ENCODE measurements around the gene EPB41L1.

EPB41L1 gene

GRCh38 chr20:36234771-36235320 lies 80.3 kb downstream of the EPB41L1 start:
- DNase-seq, result no peak

- peak; percentile 45 for DNase-seq
Observed at GRCh38 chr20:36235892-36236785, 81.6 kb downstream of the EPB41L1 start, which contains the start of gene AAR2. TSS of gene AAR2 (plus strand) at chr20:36236478. CDS start at chr20:36239869, 3,391 bp downstream.

DNA sequence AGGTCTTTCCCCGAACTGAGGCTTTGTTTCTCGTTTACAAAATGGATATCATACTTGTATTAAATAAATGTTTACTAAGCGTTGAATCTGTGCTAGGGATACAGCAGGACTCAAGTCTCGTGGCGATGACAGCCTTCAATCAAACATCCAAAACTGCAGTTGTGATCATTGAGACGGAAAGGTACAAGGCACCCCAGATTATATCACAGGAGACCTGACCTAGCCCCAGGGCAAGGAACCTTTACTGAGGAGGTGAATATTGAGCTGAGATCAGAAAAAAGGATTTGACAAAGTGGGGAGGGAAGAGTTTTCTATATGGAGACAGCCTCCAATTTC lies 82.2 kb downstream of the EPB41L1 start:
- no peak for DNase-seq

- no peak for DNase-seq
Observed at GRCh38 chr20:36237477-36237876, 82.9 kb downstream of the EPB41L1 start.

DNA sequence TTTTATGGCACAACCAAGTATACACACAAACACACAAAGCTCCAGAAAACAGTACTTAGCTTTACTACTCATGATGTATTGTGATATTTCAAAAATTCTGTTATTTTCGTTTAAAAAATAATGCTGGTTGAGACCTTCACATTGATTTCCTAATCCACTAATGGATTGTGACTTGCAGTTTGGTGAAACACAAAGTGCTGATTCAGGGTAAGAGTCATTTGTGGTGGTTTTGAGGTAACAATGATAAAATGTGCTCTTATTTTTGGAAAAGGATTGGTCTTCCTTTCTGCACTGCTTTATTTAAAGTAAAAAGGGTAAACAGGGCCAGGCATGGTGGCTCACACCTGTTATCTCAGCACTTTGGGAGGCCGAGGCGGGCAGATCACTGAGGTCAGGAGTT lies 83.6 kb downstream of the EPB41L1 start:
- DNase-seq, result no peak

DNA sequence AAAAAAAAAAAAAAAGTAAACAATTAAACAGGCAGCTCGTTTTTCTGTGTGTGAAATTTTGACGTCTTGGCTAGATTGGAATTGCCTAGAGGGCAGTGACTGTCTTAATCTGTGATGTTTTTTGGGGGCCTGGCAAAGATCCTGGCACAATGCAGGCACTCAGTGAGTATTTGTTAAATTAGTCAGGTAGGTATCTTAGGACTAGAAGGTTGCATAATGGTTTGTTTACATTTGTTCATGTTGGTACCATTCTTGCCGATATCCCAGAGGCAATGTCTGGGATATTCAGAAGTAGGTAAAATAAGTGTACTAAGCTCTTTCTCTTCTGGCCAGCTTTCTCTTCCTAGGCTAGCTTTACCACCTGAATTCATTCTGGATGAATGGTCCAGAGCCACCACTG lies 84.2 kb downstream of the EPB41L1 start:
- no peak for DNase-seq

DNA sequence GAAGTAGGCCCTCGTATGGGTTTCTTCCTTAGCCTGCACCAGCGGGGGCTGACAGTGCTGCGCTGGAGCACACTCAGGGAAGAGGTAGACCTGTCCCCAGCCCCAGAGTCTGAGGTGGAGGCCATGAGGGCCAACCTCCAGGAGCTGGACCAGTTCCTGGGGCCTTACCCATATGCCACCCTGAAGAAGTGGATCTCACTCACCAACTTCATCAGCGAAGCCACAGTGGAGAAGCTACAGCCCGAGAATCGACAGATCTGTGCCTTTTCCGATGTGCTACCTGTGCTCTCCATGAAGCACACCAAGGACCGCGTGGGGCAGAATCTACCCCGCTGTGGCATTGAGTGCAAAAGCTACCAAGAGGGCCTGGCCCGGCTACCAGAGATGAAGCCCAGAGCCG lies 85.5 kb downstream of the EPB41L1 start:
- no peak for DNase-seq

GRCh38 chr20:36241678-36242077 lies 87.1 kb downstream of the EPB41L1 start:
- no peak for DNase-seq

DNA sequence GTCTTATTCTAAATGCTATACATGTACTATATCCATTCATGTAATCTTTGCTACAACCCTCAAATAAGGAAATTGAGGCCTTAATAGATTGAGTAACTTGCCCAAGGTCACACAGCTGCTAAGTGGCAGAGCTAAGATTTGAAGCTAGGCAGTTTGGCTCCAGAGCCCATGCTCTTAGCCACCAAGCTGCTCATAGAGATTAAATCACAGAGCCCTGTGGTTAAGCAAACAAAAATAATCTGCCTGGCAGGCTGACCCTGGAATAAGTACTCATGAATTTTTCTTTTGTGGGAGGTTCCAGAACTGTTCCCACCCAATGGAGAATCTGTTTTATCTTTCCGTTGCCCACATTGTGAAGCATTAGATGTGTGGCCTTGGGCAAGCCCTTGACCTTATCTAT lies 89.2 kb downstream of the EPB41L1 start:
- no peak for DNase-seq

GRCh38 chr20:36246401-36246800 lies 91.9 kb downstream of the EPB41L1 start:
- no peak for DNase-seq

- no peak for DNase-seq
Observed at GRCh38 chr20:36248836-36249235, 94.3 kb downstream of the EPB41L1 start.

GRCh38 chr20:36249450-36249849 lies 94.9 kb downstream of the EPB41L1 start:
- no peak for DNase-seq

- no peak for DNase-seq
Observed at GRCh38 chr20:36251426-36251825, 96.9 kb downstream of the EPB41L1 start.

- DNase-seq, result no peak
Observed at GRCh38 chr20:36252511-36252910, 98.0 kb downstream of the EPB41L1 start.

DNA sequence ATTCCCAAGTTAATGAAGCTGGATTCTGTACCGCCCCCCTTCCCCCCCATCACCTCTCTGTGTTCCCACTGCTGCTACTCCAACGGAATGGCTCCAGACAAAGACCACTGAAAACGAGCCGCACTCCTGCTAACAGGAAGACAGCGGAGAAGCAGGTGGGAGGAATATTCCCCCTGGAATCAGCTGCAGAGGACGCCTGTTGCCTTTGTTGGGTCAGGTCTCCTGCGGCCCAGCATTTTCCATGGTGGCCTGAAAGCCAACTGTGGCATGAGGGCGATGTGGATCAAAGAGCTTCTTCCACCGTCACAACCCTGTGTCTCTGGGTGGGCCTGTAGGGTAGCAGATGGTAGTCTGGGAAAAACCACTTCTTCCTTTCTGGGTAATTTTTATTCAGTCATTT lies 98.5 kb downstream of the EPB41L1 start:
- DNase-seq, result no peak

DNA sequence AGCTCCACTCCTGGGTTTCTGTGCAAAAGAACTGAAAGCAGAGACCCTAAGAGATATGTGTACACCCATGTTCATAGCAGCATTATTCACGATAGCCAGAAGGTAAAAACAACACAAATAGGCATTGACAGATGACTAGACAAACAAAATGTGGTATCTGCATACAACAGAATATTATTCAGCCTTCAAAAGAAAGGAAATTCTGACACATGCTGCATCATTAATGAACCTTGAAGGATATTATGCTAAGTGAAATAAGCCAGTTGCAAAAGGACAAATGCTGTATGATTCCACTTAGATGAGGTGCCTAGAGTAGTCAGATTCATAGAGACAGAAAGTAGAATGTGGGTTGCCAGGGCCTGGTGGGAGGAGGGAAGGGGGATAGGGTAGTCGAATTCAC lies 99.5 kb downstream of the EPB41L1 start:
- DNase-seq, result no peak

GRCh38 chr20:36255445-36255844 lies 100.9 kb downstream of the EPB41L1 start:
- no peak for DNase-seq

DNA sequence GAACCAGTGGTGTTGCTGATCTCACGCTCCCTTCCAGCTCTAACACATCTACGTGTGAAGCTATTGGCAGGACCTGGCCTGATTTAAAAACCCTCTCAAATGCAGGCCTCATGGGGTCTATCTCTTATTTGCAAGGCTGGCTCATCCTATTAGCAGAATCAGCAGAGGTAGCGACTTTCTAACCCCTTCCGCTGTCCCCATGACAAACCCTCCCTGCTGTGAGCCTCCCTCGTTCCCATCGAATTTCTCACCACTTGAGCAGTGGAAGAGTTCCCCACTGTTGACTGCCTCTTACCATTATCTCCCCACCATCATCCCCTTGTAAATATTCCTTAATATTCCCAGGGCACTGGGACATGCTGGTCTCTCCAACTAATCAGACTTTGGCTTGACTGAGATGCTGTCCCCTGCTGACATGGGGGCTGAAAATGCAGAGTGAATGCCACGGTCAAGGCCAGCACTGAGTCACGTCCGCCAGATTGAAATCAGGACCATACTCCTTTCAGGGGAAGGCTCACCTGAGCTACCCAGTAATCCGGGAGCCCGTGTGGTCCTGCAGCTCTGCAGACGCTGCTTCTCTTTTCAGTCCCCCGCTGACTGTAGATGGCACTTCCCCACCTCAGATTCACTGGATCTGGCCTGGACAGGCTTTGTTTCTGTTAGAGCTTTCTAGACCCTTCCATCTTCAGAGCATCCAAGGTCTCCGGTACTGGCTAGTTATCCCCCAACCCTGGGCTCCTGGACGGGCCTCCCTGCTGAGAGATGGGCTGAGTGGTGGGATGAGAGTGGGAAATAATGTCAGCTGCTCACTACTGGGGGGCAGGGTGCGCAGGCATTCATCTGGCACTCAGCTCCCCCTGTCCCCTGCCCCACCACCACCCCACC lies 104.9 kb downstream of the EPB41L1 start:
- DNase-seq, result no peak

- DNase-seq, result no peak
Observed at GRCh38 chr20:36260316-36260715, 105.8 kb downstream of the EPB41L1 start.

GRCh38 chr20:36261389-36262105 lies 107.0 kb downstream of the EPB41L1 start:
- DNase-seq, result no peak

DNA sequence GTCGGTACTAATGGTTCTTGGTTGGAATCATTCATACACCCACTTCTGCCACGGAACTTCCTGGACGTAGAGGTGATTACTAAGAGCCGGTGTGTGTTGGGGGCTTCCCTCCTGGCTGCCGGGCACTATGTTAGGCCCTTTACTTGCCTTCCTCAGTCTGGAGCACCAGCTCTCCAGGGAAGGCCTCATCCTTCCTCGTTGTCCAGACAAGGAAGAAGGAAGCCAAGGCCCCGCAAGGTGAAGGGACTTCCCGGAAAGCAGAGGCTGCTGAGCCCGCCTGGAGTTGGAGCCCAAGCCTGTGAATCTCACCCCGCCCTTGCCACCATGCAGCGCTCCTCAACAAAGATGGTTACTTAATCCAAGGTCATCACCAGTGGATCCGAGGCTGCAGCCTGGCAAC lies 107.9 kb downstream of the EPB41L1 start:
- DNase-seq, result no peak

DNA sequence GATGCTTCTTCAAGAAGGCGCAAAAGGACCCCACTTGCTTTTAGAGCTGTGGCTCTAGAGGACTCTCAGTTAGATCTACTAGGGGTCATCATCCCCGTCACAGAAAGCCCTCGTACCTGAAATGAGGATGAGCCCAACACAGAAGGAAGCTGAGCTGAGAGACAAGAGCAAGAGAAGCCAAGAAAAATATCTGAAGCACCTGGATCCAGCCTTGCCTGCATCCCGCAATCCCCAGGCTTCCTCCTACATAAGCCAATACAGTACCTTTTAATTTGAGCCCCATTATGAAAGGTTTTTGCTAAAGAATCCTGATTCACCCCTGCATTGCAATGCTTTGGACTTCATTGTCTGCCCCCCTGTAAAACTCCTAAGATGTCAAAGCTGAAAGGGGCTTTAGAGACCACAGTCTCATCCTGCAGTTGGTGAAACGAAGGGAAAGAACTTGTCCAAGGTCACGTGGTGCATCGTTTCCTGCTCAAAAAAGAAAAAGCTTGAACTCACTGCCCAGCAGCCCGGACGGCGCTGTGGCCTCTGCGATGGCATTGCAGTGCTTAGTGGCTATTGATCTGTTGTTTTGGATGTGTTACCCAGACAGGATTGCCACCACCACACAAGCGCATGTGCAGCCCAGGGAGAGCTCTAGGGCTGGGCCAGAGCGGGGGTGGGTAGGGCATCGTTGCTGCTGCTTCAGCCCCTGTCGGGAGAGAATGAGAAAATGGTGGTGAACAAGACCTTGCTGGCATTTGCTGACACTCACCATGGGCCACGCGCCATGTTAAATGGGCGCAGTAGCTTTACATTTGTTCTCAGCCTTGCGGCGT lies 110.1 kb downstream of the EPB41L1 start:
- DNase-seq, result no peak

All from NCI-H1694 treated with DMSO at 0.1 percent for 48 hours (cell line).